Colonic mucosa (tissue), 4 donors: ENCODE measurements around the gene PTH. TPM values are rescaled to one million over a fixed set of nuclear protein-coding genes. Genes with fewer than 3 reads are reported as not detected.

ENCODE experiments used
- DNase-seq: peaks from one replicate; pipeline ENCODE4 v3.0.0-alpha.2; 2020
- H3K27ac ChIP-seq: fragments of 200-600 bp; one replicate; pipeline ENCODE4 v1.8.0; 2021
- H3K27me3 ChIP-seq: fragments of 200-600 bp; one replicate; pipeline ENCODE4 v1.8.0; 2021
- H3K36me3 ChIP-seq: fragments of 200-600 bp; one replicate; pipeline ENCODE4 v1.8.0; 2021
- H3K4me1 ChIP-seq: fragments of 200-600 bp; one replicate; pipeline ENCODE4 v1.8.0; 2021; ENCODE audit warnings: mild to moderate bottlenecking
- H3K4me3 ChIP-seq: fragments of 200-600 bp; one replicate; pipeline ENCODE4 v1.8.0; 2021
- H3K9ac ChIP-seq, 2 donors: one replicate each; pipeline ENCODE4 v1.7.0; 2013; ENCODE audit warnings: control low read depth in 2 of 2, low read depth in 2 of 2, low read length in 2 of 2
- H3K9me3 ChIP-seq: fragments of 200-600 bp; one replicate; pipeline ENCODE4 v1.8.0; 2021
- intact Hi-C: fragments of 100-400 bp; cut with DNase I; formaldehyde crosslinking; loops from one replicate; pipeline ENCODE4 v1.14.1; 2022
- total RNA-seq, 2 donors: library from RNA; stranded (reverse); fragmentation: NEBNext Ultra II Directional in 1 of 2; extraction: Animal tissue kit (Norgen Biotek cat#: 25700) in 1 of 2; gene quantifications; one replicate each; pipeline ENCODE4 v1.2.1, GENCODE V29; 2021
- TF ChIP-seq, protein P1 (sequence below): fragments of 200-600 bp; IDR thresholded peaks from one replicate; pipeline ENCODE4 v1.8.0; 2022; ENCODE audit warnings: antibody characterized with exemption, mild to moderate bottlenecking
- donor health status: healthy.
- donor health status: DM: no; HTN: no; CAD: no.
- donor health status: DM: no; HTN: no; CAD: no.

Gene PTH
- total RNA-seq, 2 donors from 2014 or later, result not detected

DNA sequence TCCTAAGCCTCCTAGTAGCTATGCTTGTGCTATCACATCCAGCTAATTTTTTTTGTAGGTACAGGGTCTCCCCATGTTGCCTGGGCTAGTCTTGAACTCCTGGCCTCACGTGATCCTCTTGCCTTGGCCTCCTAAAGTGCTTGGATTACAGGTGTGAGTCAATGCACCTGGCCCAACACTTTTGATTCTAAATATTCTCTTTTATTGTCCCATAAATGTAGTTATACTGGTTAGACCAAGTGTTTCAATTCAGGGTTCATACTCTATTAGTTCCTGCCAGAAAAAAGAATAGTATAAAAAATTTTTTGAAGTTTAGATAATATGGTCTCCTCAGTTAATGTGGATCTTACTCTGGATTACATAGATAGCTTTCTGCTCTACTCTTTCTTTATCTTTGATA lies 6.7 kb upstream of the PTH start:
- DNase-seq, result no peak
- TF ChIP-seq, protein P1, sequence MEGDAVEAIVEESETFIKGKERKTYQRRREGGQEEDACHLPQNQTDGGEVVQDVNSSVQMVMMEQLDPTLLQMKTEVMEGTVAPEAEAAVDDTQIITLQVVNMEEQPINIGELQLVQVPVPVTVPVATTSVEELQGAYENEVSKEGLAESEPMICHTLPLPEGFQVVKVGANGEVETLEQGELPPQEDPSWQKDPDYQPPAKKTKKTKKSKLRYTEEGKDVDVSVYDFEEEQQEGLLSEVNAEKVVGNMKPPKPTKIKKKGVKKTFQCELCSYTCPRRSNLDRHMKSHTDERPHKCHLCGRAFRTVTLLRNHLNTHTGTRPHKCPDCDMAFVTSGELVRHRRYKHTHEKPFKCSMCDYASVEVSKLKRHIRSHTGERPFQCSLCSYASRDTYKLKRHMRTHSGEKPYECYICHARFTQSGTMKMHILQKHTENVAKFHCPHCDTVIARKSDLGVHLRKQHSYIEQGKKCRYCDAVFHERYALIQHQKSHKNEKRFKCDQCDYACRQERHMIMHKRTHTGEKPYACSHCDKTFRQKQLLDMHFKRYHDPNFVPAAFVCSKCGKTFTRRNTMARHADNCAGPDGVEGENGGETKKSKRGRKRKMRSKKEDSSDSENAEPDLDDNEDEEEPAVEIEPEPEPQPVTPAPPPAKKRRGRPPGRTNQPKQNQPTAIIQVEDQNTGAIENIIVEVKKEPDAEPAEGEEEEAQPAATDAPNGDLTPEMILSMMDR, result no peak
- Histone ChIP-seq H3K4me1 (no peaks in the 10 kb centered on the region), H3K4me3 (no peak overlapping the region), H3K27me3 (no peaks in the 10 kb centered on the region), H3K9me3 (no peaks in the 10 kb centered on the region), H3K27ac (no peak overlapping the region), H3K9ac (no peak overlapping the region), H3K36me3 (no peaks in the 10 kb centered on the region)
- intact Hi-C loops, result no loop called here

DNA sequence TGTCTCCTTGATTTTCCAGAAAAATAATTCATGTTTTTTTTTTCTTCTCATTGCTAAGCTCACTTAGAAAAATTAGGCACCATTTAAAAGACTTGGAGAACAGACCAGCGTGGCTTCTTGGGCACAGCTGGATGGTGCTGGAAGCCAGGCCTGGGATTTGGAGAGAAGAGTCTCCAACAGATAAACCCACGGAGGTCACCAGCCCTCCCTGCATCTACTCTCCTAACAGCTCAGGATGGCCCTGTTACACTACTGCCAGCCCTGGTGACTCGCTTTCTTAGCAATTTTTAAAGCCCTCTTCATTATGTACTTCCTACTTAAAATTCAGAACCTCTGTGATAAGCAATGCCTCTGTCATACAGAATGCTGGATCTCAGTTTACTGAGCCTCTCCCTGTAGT lies 1.7 kb downstream of the PTH start:
- no peak overlapping the region for H3K9ac ChIP-seq
- H3K9me3 ChIP-seq, result no peaks in the 10 kb centered on the region
- intact Hi-C loops, result no loop called here
- H3K4me1 ChIP-seq, result no peaks in the 10 kb centered on the region
- H3K27me3 ChIP-seq, result no peaks in the 10 kb centered on the region
- no peak for DNase-seq
- TF ChIP-seq, protein P1, result no peak
- no peak overlapping the region for H3K4me3 ChIP-seq
- no peak overlapping the region for H3K27ac ChIP-seq
- no peaks in the 10 kb centered on the region for H3K36me3 ChIP-seq

DNA sequence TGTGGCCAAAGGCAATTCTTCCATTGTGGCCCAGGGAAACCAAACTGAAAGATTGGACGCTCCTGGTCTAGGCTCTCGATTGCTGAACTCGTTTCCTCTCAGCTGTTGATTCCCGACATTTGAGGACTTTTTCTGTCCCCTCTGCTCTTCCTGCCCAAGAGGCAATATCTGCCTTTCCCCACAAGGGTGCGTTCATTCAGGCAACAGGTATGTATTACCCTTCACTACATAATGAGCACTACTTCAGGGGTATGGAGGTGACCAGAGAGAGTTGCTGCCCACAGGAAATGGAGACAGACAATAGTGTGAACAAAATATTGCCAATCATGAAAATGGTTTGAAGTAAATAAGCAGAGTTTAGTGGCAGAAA lies 8.2 kb downstream of the PTH start:
- Histone ChIP-seq H3K27ac (no peak overlapping the region), H3K36me3 (no peaks in the 10 kb centered on the region), H3K4me3 (no peak overlapping the region), H3K4me1 (no peaks in the 10 kb centered on the region), H3K9me3 (no peaks in the 10 kb centered on the region), H3K27me3 (no peaks in the 10 kb centered on the region), H3K9ac (no peak overlapping the region)
- intact Hi-C loops, result no loop called here
- DNase-seq, result peak; percentile 37
- TF ChIP-seq, protein P1, result peak; percentile 25

DNA sequence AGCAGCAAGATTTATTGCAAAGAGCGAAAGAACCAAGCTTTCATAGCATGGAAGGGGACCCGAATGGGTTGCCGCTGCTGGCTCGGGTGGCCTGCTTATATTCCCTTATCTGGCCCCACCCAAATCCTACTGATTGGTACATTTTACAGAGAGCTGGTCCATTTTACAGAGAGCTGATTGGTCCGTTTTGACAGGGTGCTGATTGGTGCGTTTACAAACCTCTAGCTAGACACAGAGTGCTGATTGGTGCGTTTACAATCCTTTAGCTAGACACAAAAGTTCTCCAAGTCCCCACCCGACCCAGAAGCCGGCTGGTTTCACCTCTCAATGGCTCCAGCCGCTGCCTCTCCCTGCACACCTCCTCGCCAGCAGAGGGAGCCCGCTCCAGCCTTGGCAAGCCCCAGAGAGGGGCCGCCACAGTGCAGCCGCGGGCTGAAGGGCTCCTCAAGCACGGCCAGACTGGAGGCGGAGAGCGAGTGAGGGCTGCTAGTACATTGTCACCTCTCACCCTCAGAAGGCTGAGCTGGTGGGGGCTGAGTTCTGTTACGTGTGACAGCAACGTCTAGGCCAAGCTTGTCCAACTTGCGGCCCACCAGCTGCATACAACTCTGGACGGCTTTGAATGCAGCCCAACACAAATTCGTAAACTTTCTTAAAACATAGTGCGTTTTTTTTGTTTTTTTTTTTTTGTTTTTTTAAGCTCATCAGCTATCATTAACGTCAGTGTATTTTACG lies 8.7 kb downstream of the PTH start:
- no peak overlapping the region for H3K4me3 ChIP-seq

DNA sequence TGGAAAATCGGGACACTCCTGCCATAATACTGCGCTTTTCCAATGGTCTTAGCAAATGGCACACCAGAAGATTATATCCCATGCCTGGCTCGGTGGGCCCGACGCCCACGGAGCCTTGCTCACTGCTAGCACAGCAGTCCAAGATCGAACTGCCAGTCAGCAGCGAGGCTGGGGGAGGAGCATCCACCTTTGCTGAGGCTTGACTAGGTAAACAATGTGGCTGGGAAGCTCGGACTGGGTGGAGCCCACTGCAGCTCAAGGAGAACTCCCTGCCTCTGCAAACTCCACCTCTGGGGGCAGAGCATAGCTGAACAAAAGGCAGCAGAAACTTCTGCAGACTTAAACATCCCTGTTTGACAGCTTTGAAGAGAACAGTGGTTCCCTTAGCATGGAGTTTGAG lies 15.6 kb downstream of the PTH start:
- no peaks in the 10 kb centered on the region for H3K9me3 ChIP-seq
- intact Hi-C loops, result no loop called here
- DNase-seq, result peak; percentile 38
- H3K4me1 ChIP-seq, result no peaks in the 10 kb centered on the region
- TF ChIP-seq, protein P1, result no peak
- H3K9ac ChIP-seq, result no peak overlapping the region
- no peaks in the 10 kb centered on the region for H3K27me3 ChIP-seq
- H3K27ac ChIP-seq, result no peak overlapping the region
- no peak overlapping the region for H3K4me3 ChIP-seq
- H3K36me3 ChIP-seq, result no peaks in the 10 kb centered on the region

More for the DNA sequence above, 8.7 kb downstream of the PTH start:
- no peaks in the 10 kb centered on the region for H3K36me3 ChIP-seq
- intact Hi-C loops, result no loop called here
- H3K4me1 ChIP-seq, result no peaks in the 10 kb centered on the region
- TF ChIP-seq, protein P1, result no peak
- no peaks in the 10 kb centered on the region for H3K27me3 ChIP-seq
- H3K9ac ChIP-seq, result no peak overlapping the region
- H3K27ac ChIP-seq, result no peak overlapping the region
- DNase-seq, result peak; percentile 74
- H3K9me3 ChIP-seq, result no peaks in the 10 kb centered on the region
